Gastroesophageal sphincter (tissue), 4 donors: ENCODE measurements around the gene SAMD8. TPM values are rescaled to one million over a fixed set of nuclear protein-coding genes. Genes with fewer than 3 reads are reported as not detected.
A peak's percentile ranks its signal among the peaks of the same experiment; 100 is the strongest.

Experiments used
- ATAC-seq: fragments of 150-250 bp; one replicate; pipeline ENCODE4 v1.9.1; 2016; ENCODE audit warnings: mild to moderate bottlenecking, moderate library complexity
- H3K27ac ChIP-seq, 4 donors: fragments of 200-600 bp; sonication (generic) in 3 of 4; 1 replicate in 3 of 4; 2 replicates in 1 of 4; pipeline ENCODE4 v1.5.1; 2016 to 2019
- H3K27me3 ChIP-seq: fragments of 200-600 bp; sonication (generic); one replicate; pipeline ENCODE4 v1.5.1; 2019
- H3K36me3 ChIP-seq, 2 donors: fragments of 200-600 bp; sonication (generic); one replicate each; pipeline ENCODE4 v1.5.1; 2019; ENCODE audit warnings: control low read depth in 1 of 2
- H3K4me1 ChIP-seq, 3 donors: fragments of 200-600 bp; sonication (generic); 1 replicate in 2 of 3; 2 replicates in 1 of 3; pipeline ENCODE4 v1.5.1; 2016 to 2019; ENCODE audit warnings: control low read depth in 2 of 3
- H3K4me3 ChIP-seq, 2 donors: fragments of 200-600 bp; sonication (generic); one replicate each; pipeline ENCODE4 v1.5.1; 2019; ENCODE audit warnings: mild to moderate bottlenecking in 1 of 2, moderate library complexity in 1 of 2
- H3K9me3 ChIP-seq, 3 donors: fragments of 200-600 bp; sonication (generic); one replicate each; pipeline ENCODE4 v1.5.1; 2017 to 2019; ENCODE audit warnings: control low read depth in 2 of 3
- CTCF ChIP-seq, 4 experiments: fragments of 200-600 bp in 2 of 4; fragments of 450-650 bp in 2 of 4; sonication (generic) in 1 of 4; IDR thresholded peaks; one replicate each; pipeline ENCODE4 v1.5.1; 2017 to 2019; ENCODE audit warnings: antibody characterized with exemption in 4 of 4, mild to moderate bottlenecking in 2 of 4, moderate library complexity in 2 of 4
- EP300 ChIP-seq: sonication (generic); formaldehyde crosslinking; IDR thresholded peaks from one replicate; pipeline ENCODE4 v1.6.1; 2017; ENCODE audit warnings: antibody characterized with exemption, mild to moderate bottlenecking
- POLR2A ChIP-seq, 2 donors: fragments of 450-650 bp; IDR thresholded peaks; one replicate each; pipeline ENCODE4 v1.6.1; 2017; ENCODE audit warnings: antibody characterized with exemption in 2 of 2, mild to moderate bottlenecking in 2 of 2, moderate library complexity in 1 of 2
- POLR2AphosphoS5 ChIP-seq: sonication (generic); formaldehyde crosslinking; IDR thresholded peaks from one replicate; pipeline ENCODE4 v1.6.1; 2017; ENCODE audit warnings: antibody characterized with exemption
- WGBS, 2 donors: methylation state at CpG; one replicate each; pipeline ENCODE4 v1.1.5; 2018; ENCODE audit warnings: low coverage in 1 of 2; 5-methylcytosine and 5-hydroxymethylcytosine counted together
- total RNA-seq, 4 donors: library from RNA; depleted of rRNA; stranded (reverse); fragments of >200 nt; gene quantifications; one replicate each; pipeline ENCODE4 v1.1.0, GENCODE V29; 2016

The SAMD8 gene
- total RNA-seq: 10 to 100 TPM; 23.2 to 33.8 (median 30.7) TPM

- peaks cover 0 to 49% (median 7%) of the 10 kb centered on the region in 3 donors for H3K4me1 ChIP-seq
- H3K36me3 ChIP-seq: no peaks in the 10 kb centered on the region
- peak within 1 kb of the TSS; percentile 92 to 97 (median 95) for H3K27ac ChIP-seq
- H3K27me3 ChIP-seq: no peaks in the 10 kb centered on the region
- peak; percentile 94 for ATAC-seq
- no peaks in the 10 kb centered on the region for H3K9me3 ChIP-seq
- WGBS, 2 donors: 0% methylated on average over 7 of the region's 61 CpGs; no CpG with 5 or more reads in 1 of the 2 donors
- peak; percentile 96 for TF ChIP-seq POLR2AphosphoS5
- no peak for TF ChIP-seq EP300
- peak; percentile 91 to 93 for TF ChIP-seq POLR2A (IDR thresholded peaks at IDR 0.05)
- TF ChIP-seq CTCF (IDR thresholded peaks at IDR 0.05): peak in 3 of 4 experiments; percentile 58 to 71 (median 65)
- H3K4me3 ChIP-seq: peak within 1 kb of the TSS; percentile 83 to 92
These were observed at the start of gene SAMD8 for GRCh38 chr10:75111365-75111906. SAMD8 (plus strand) TSS chr10:75111656; CDS start chr10:75150529, 38,873 bp downstream.

- Histone ChIP-seq H3K27ac (peak overlapping the region in 2 of 4 donors; percentile 14 to 27), H3K9me3 (no peaks in the 10 kb centered on the region), H3K27me3 (no peaks in the 10 kb centered on the region), H3K4me3 (no peak overlapping the region), H3K4me1 (peaks cover 0 to 18% (median 0%) of the 10 kb centered on the region in 3 donors), H3K36me3 (no peaks in the 10 kb centered on the region)
- 80% methylated on average over 2 to 11 of the region's 15 CpGs for WGBS, 2 donors
- no peak for ATAC-seq
- TF ChIP-seq POLR2AphosphoS5 (no peak), POLR2A (IDR thresholded peaks at IDR 0.05) (no peak), CTCF (IDR thresholded peaks at IDR 0.05) (no peak), EP300 (no peak)
These were observed 49.5 kb upstream of the SAMD8 start for GRCh38 chr10:75061709-75062505.

GRCh38 chr10:75062506-75063299 lies 48.8 kb upstream of the SAMD8 start:
- 42 to 43% methylated on average over 4 to 6 of the region's 10 CpGs for WGBS, 2 donors
- no peaks in the 10 kb centered on the region for H3K27me3 ChIP-seq
- no peak for TF ChIP-seq POLR2AphosphoS5
- no peak for TF ChIP-seq POLR2A (IDR thresholded peaks at IDR 0.05)
- no peak for TF ChIP-seq EP300
- TF ChIP-seq CTCF (IDR thresholded peaks at IDR 0.05): no peak
- no peaks in the 10 kb centered on the region for H3K9me3 ChIP-seq
- peak; percentile 48 for ATAC-seq
- H3K36me3 ChIP-seq: no peaks in the 10 kb centered on the region
- H3K27ac ChIP-seq: peak overlapping the region in 2 of 4 donors; percentile 14 to 27
- H3K4me3 ChIP-seq: no peak overlapping the region
- H3K4me1 ChIP-seq: peaks cover 0 to 18% (median 0%) of the 10 kb centered on the region in 3 donors

GRCh38 chr10:75063461-75064230 lies 47.8 kb upstream of the SAMD8 start:
- H3K36me3 ChIP-seq: no peaks in the 10 kb centered on the region
- no peak for ATAC-seq
- peaks cover 0 to 17% (median 0%) of the 10 kb centered on the region in 3 donors for H3K4me1 ChIP-seq
- H3K27ac ChIP-seq: no peak overlapping the region
- 89 to 96% methylated on average over 5 to 7 of the region's 8 CpGs for WGBS, 2 donors
- no peak overlapping the region for H3K4me3 ChIP-seq
- TF ChIP-seq CTCF (IDR thresholded peaks at IDR 0.05): no peak
- no peak for TF ChIP-seq POLR2AphosphoS5
- no peak for TF ChIP-seq EP300
- TF ChIP-seq POLR2A (IDR thresholded peaks at IDR 0.05): no peak
- H3K9me3 ChIP-seq: no peaks in the 10 kb centered on the region
- H3K27me3 ChIP-seq: no peaks in the 10 kb centered on the region
